Measurements from ENCODE around the gene HPGD. TPM values are rescaled to one million over a fixed set of nuclear protein-coding genes. Genes with fewer than 3 reads are reported as not detected.
A peak's percentile ranks its signal among the peaks of the same experiment; 100 is the strongest.

HPGD gene
- total RNA-seq, 3 donors from 2014 or later (not counting 1 experiment from before 2014, with no cell fraction given), result 2.2 to 26.7 (median 12.0) TPM

DNA sequence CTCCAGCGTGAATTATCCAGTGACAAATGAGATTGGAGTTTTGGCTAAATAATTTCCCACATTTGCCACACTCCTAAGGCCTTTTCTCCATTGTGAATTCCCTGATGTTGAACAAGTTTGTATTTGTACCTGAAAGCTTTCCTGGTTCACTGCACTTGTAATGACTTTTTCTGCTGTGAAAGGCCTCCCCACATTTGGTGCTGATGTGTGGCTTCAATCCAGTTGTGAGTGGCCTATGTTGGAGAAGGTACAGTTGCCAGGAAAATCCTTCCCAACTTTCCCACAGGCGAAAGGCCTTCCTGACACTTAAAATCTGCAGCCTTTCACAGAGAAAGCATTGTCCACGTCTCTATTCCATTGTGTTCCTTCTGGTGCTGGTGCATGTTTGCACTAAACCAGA lies 17.3 kb upstream of the HPGD start:
- TF ChIP-seq, protein P1, sequence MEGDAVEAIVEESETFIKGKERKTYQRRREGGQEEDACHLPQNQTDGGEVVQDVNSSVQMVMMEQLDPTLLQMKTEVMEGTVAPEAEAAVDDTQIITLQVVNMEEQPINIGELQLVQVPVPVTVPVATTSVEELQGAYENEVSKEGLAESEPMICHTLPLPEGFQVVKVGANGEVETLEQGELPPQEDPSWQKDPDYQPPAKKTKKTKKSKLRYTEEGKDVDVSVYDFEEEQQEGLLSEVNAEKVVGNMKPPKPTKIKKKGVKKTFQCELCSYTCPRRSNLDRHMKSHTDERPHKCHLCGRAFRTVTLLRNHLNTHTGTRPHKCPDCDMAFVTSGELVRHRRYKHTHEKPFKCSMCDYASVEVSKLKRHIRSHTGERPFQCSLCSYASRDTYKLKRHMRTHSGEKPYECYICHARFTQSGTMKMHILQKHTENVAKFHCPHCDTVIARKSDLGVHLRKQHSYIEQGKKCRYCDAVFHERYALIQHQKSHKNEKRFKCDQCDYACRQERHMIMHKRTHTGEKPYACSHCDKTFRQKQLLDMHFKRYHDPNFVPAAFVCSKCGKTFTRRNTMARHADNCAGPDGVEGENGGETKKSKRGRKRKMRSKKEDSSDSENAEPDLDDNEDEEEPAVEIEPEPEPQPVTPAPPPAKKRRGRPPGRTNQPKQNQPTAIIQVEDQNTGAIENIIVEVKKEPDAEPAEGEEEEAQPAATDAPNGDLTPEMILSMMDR (IDR thresholded peaks at IDR 0.05), result no peak
- ATAC-seq (no peak), DNase-seq (no peak)
- Histone ChIP-seq H3K4me3 (ENCODE audit: low read length) (no peak overlapping the region), H3K4me1 (ENCODE audit: control insufficient read depth, insufficient read depth, low read length) (no peaks in the 10 kb centered on the region), H3K9me3 (ENCODE audit: control insufficient read depth, insufficient read depth, low read length) (no peaks in the 10 kb centered on the region), H3K27me3 (ENCODE audit: control insufficient read depth, insufficient read depth, low read length) (no peaks in the 10 kb centered on the region), H3K36me3 (ENCODE audit: control insufficient read depth, insufficient read depth, low read length) (no peaks in the 10 kb centered on the region), H3K27ac (ENCODE audit: low read length) (no peak overlapping the region)
- Mint-ChIP-seq H3K27me3 (ENCODE audit: low read depth in 2 of 2) (peaks cover 12 to 15% of the 10 kb centered on the region in 2 donors), H3K4me1 (peaks cover 0 to 5% of the 10 kb centered on the region in 2 donors), H3K27ac (no peak overlapping the region), H3K36me3 (no peaks in the 10 kb centered on the region), H3K9me3 (no peaks in the 10 kb centered on the region), H3K4me3 (no peak overlapping the region)
- intact Hi-C loops (cut with micrococcal nuclease), result no loop called here
- WGBS (ENCODE audit: insufficient coverage), result 68% methylated on average over 2 of the region's 3 CpGs

DNA sequence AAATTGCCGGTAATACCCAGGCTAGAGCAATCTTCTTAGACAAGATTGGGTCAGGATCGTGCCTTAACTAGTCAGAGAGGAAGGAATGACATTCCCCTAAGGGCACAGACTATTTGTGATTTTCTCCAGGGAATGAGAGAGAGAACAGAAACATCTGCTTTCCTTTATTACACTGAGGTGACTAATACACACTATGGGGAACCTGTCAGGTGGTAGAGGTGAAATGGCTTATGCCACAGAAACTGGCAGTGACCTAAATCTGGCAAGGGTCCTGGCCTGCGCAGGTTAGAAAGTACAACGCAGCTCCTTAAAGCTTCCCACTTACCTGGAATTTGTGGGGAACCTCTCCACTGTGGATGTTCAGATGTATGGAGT lies 16.6 kb upstream of the HPGD start:
- DNase-seq (no peak), ATAC-seq (no peak)
- no peak overlapping the region for H3K4me3 Mint-ChIP-seq
- H3K4me1 Mint-ChIP-seq, result peaks cover 0 to 5% of the 10 kb centered on the region in 2 donors
- no peak overlapping the region for H3K27ac ChIP-seq (ENCODE audit: low read length)
- intact Hi-C loops (cut with micrococcal nuclease), result no loop called here
- no peaks in the 10 kb centered on the region for H3K9me3 Mint-ChIP-seq
- TF ChIP-seq, protein P1 (IDR thresholded peaks at IDR 0.05), result no peak
- H3K27me3 Mint-ChIP-seq (ENCODE audit: low read depth in 2 of 2), result peaks cover 12 to 15% of the 10 kb centered on the region in 2 donors
- H3K36me3 ChIP-seq (ENCODE audit: control insufficient read depth, insufficient read depth, low read length), result no peaks in the 10 kb centered on the region
- H3K4me3 ChIP-seq (ENCODE audit: low read length), result no peak overlapping the region
- H3K9me3 ChIP-seq (ENCODE audit: control insufficient read depth, insufficient read depth, low read length), result no peaks in the 10 kb centered on the region
- no peaks in the 10 kb centered on the region for H3K36me3 Mint-ChIP-seq
- WGBS (ENCODE audit: insufficient coverage), result 91% methylated on average over 4 of the region's 4 CpGs
- H3K27me3 ChIP-seq (ENCODE audit: control insufficient read depth, insufficient read depth, low read length), result no peaks in the 10 kb centered on the region
- H3K4me1 ChIP-seq (ENCODE audit: control insufficient read depth, insufficient read depth, low read length), result no peaks in the 10 kb centered on the region
- H3K27ac Mint-ChIP-seq, result no peak overlapping the region

- Histone ChIP-seq H3K27ac (ENCODE audit: low read length) (no peak overlapping the region), H3K9me3 (ENCODE audit: control insufficient read depth, insufficient read depth, low read length) (no peaks in the 10 kb centered on the region), H3K36me3 (ENCODE audit: control insufficient read depth, insufficient read depth, low read length) (no peaks in the 10 kb centered on the region), H3K4me3 (ENCODE audit: low read length) (no peak overlapping the region), H3K27me3 (ENCODE audit: control insufficient read depth, insufficient read depth, low read length) (no peaks in the 10 kb centered on the region), H3K4me1 (ENCODE audit: control insufficient read depth, insufficient read depth, low read length) (no peaks in the 10 kb centered on the region)
- intact Hi-C loops (cut with micrococcal nuclease), result no loop called here
- 65% methylated on average over 4 of the region's 4 CpGs for WGBS (ENCODE audit: insufficient coverage)
- H3K9me3 Mint-ChIP-seq, result no peaks in the 10 kb centered on the region
- DNase-seq (no peak), ATAC-seq (peak in 1 of 3 donors; percentile 53)
- no peaks in the 10 kb centered on the region for H3K36me3 Mint-ChIP-seq
- no peak overlapping the region for H3K4me3 Mint-ChIP-seq
- peaks cover 10 to 15% of the 10 kb centered on the region in 2 donors for H3K27me3 Mint-ChIP-seq (ENCODE audit: low read depth in 2 of 2)
- peaks cover 0 to 5% of the 10 kb centered on the region in 2 donors for H3K4me1 Mint-ChIP-seq
- TF ChIP-seq, protein P1 (IDR thresholded peaks at IDR 0.05), result no peak
- H3K27ac Mint-ChIP-seq, result no peak overlapping the region
These were observed 16.0 kb upstream of the HPGD start for GRCh38 chr4:174538123-174538875.

DNA sequence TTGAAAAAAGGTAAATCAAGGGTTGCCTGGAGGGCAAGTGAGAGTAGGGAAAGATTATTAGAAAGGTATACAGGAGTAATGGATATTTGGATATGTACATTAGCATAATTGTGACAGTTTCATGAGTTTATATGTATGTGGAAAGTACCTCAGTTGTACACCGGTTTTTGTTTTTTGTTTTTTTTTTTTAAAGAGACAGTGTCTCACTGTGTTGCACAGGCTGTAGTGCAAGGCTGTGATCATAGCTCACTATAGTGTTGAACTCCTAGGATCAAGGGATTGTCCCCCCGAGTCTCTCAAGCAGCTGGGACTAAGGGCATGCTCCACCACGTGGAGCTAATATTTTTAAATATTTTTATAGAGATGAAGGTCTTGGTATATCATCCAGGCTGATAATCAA lies 15.3 kb upstream of the HPGD start:
- WGBS (ENCODE audit: insufficient coverage), result 66% methylated on average over 2 of the region's 3 CpGs
- no peaks in the 10 kb centered on the region for H3K9me3 ChIP-seq (ENCODE audit: control insufficient read depth, insufficient read depth, low read length)

More for the DNA sequence above, 15.3 kb upstream of the HPGD start:
- H3K27ac ChIP-seq (ENCODE audit: low read length), result no peak overlapping the region
- intact Hi-C loops (cut with micrococcal nuclease), result no loop called here
- no peak overlapping the region for H3K27ac Mint-ChIP-seq
- ATAC-seq (no peak), DNase-seq (no peak)
- H3K9me3 Mint-ChIP-seq, result no peaks in the 10 kb centered on the region
- TF ChIP-seq, protein P1 (IDR thresholded peaks at IDR 0.05), result no peak
- no peaks in the 10 kb centered on the region for H3K36me3 Mint-ChIP-seq
- no peak overlapping the region for H3K4me3 ChIP-seq (ENCODE audit: low read length)
- peaks cover 0 to 5% of the 10 kb centered on the region in 2 donors for H3K4me1 Mint-ChIP-seq
- no peaks in the 10 kb centered on the region for H3K27me3 ChIP-seq (ENCODE audit: control insufficient read depth, insufficient read depth, low read length)
- peaks cover 4 to 13% of the 10 kb centered on the region in 2 donors for H3K27me3 Mint-ChIP-seq (ENCODE audit: low read depth in 2 of 2)
- no peaks in the 10 kb centered on the region for H3K36me3 ChIP-seq (ENCODE audit: control insufficient read depth, insufficient read depth, low read length)
- H3K4me3 Mint-ChIP-seq, result no peak overlapping the region
- H3K4me1 ChIP-seq (ENCODE audit: control insufficient read depth, insufficient read depth, low read length), result no peaks in the 10 kb centered on the region
